IPS-15b (cell line): ENCODE data around the gene C6orf47.
"Not testable (repeated sequence)": the region's sequence is repeated elsewhere in the genome, so short reads cannot be mapped to it uniquely, and the experiment has no call there.

Experiments
- H3K27me3 ChIP-seq: one replicate; pipeline ENCODE4 v1.6.1; 2013; ENCODE audit warnings: low read length; ENCODE audit not compliant: control insufficient read depth, insufficient read depth
- H3K36me3 ChIP-seq: one replicate; pipeline ENCODE4 v1.6.1; 2013; ENCODE audit warnings: low read length; ENCODE audit not compliant: control insufficient read depth, insufficient read depth
- H3K4me1 ChIP-seq: one replicate; pipeline ENCODE4 v1.6.1; 2013; ENCODE audit warnings: mild to moderate bottlenecking, low read length; ENCODE audit not compliant: control insufficient read depth, insufficient read depth
- H3K4me3 ChIP-seq: one replicate; pipeline ENCODE4 v1.5.1; 2013; ENCODE audit warnings: low read depth, low read length
- H3K9ac ChIP-seq: one replicate; pipeline ENCODE4 v1.6.1; 2013; ENCODE audit warnings: low read depth, mild to moderate bottlenecking, low read length
- H3K9me3 ChIP-seq: one replicate; pipeline ENCODE4 v1.6.1; 2013; ENCODE audit warnings: mild to moderate bottlenecking, low read length; ENCODE audit not compliant: control insufficient read depth, insufficient read depth

C6orf47 gene, protein sequence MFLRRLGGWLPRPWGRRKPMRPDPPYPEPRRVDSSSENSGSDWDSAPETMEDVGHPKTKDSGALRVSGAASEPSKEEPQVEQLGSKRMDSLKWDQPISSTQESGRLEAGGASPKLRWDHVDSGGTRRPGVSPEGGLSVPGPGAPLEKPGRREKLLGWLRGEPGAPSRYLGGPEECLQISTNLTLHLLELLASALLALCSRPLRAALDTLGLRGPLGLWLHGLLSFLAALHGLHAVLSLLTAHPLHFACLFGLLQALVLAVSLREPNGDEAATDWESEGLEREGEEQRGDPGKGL

DNA sequence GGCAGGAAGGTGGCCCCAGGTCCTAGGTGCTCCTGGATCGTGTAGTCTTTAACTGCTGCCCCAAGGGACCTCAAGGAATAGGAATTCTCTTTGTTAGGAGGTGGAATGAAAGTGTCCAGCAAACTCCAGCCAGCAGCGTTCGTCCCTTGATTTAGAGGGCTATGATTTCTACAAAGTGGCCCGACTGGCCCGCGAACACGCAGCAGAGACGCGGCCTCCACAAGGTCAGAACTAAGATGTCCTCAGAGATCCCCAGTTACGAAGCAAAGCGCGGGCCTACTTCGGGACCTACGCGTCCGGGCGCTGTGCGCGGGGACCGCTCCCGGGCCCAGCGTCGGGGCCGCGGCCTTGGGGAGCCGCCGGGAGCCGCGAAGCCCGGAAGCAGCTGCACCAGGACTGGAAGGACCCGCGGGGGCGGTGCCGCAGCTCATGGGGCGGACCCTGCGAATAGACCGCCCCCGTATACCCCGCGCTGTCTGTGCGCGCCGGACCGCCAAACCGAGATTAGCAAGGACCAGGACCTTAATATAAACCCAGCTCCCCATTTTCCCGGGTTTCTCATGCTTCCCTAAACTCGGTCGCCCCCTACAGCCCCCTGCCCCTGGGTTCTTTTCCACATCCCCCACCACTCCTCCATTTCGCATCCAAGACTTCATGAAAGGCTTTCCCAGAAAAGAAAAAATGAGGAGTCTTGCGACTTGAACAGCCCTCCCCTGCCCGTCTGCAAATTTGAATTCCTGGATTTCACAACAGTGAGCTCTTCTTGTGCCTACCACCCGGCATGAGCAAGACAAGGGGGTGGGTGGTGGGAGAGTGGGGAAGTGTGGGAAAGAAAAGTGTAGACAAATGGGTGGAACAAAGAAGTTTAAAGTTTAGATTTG, at the start of gene C6orf47:
TSS of gene C6orf47 (minus strand) at position 398 of the 881 bp plus-strand sequence. CDS start 831 bp downstream, outside the sequence.
- Histone ChIP-seq H3K9ac (peak within 1 kb of the TSS; percentile 96), H3K9me3 (no peaks in the 10 kb centered on the region), H3K4me1 (peaks cover 3% of the 10 kb centered on the region), H3K36me3 (peaks cover 18% of the 10 kb centered on the region), H3K27me3 (no peaks in the 10 kb centered on the region), H3K4me3 (peak within 1 kb of the TSS; percentile 92)

DNA sequence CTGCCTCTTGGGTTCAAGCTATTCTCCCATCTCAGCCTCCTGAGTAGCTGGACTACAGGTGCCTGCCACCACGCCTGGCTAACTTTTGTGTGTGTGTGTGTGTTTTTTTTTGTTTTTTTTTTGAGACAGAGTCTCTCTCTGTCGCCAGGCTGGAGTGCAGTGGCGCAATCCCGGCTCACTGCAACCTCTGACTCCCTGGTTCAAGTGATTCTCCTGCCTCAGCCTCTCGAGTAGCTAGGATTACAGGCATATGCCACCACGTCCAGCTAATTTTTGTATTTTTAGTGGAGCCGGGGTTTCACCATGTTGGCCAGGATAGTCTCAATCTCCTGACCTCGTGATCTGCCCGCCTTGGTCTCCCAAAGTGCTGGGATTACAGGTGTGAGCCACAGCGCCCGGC, 48.6 kb upstream of the C6orf47 start:
- H3K27me3 ChIP-seq, H3K4me3 ChIP-seq, H3K9ac ChIP-seq, H3K36me3 ChIP-seq, H3K9me3 ChIP-seq, H3K4me1 ChIP-seq: not testable (repeated sequence)

DNA sequence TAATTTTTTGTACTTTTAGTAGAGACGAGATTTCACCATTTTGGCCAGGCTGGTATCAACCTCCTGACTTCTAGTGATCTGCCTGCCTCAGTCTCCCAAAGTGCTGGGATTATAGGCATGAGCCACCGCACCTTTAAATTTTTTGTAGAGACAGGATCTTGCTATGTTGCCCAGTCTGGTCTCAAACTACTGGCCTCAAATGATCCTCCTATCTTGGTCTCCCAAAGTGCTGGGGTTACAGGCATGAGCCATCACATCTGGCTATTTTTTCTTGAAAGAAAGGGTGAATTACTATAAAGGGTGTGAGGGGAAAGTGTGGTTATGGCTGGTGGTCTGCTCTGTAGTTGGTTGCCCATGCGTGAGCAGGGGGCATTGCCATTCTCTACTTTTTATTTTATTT, 47.6 kb upstream of the C6orf47 start:
- Histone ChIP-seq H3K4me1 (no peaks in the 10 kb centered on the region), H3K36me3 (no peaks in the 10 kb centered on the region), H3K9me3 (no peaks in the 10 kb centered on the region), H3K9ac (no peak overlapping the region), H3K4me3 (no peak overlapping the region), H3K27me3 (no peaks in the 10 kb centered on the region)

DNA sequence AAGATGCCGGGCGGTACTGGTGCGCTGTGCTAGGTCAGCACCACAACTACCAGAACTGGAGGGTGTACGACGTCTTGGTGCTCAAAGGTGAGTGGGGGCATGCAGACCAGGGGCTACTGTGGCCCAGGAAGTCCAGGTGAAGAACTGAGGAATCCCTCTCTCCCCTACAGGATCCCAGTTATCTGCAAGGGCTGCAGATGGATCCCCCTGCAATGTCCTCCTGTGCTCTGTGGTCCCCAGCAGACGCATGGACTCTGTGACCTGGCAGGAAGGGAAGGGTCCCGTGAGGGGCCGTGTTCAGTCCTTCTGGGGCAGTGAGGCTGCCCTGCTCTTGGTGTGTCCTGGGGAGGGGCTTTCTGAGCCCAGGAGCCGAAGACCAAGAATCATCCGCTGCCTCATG, 47.1 kb upstream of the C6orf47 start:
- no peak overlapping the region for H3K4me3 ChIP-seq
- H3K27me3 ChIP-seq = no peaks in the 10 kb centered on the region
- H3K4me1 ChIP-seq = no peaks in the 10 kb centered on the region
- H3K9me3 ChIP-seq = no peaks in the 10 kb centered on the region
- H3K36me3 ChIP-seq = no peaks in the 10 kb centered on the region
- no peak overlapping the region for H3K9ac ChIP-seq

DNA sequence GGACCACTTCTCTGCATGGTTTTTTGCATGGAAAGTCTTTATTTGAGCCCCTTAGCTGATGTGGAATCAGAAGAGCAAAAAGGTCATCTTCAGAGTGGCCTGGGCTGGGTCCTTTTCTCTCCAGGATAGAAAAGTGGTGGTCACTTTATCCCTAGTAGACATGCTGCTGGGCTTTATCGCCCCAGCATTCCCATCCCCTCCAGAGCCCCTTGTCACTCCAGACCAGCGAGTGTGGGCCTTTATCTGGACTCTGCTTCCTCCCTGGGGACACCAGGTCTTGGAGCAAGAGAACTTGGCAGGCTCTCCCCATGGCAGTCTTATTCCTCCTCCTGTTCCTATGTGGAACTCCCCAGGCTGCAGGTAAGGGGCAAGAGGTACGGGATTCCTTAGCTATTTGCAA, 46.0 kb upstream of the C6orf47 start, which contains the start of gene LY6G6F:
TSS of gene LY6G6F (plus strand) at position 268 of the 400 bp plus-strand sequence. CDS start at position 309, 41 bp downstream.
- H3K4me3 ChIP-seq = no peak within 1 kb of the TSS
- H3K27me3 ChIP-seq = no peaks in the 10 kb centered on the region
- H3K36me3 ChIP-seq = peaks cover 3% of the 10 kb centered on the region
- H3K4me1 ChIP-seq = peaks cover 2% of the 10 kb centered on the region
- no peak within 1 kb of the TSS for H3K9ac ChIP-seq
- H3K9me3 ChIP-seq = no peaks in the 10 kb centered on the region

DNA sequence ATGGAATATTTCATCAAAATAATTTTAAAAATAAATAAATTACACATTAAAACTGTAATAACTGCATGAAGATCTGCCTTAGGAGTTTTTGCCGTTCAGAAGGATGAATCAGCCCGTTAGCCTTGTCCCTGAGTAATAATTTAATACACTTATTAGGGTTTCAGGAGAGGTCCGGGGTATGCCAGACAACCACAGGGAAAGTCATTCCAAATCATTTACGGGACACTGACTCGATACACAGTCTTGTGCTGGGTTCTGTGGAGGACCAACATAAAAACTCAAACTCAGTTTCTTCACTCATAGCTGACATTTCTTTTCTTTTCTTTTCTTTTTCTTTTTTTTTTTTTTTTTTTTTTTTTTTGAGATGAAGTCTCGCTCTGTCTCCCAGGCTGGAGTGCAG, 45.4 kb upstream of the C6orf47 start:
- no peaks in the 10 kb centered on the region for H3K27me3 ChIP-seq

DNA sequence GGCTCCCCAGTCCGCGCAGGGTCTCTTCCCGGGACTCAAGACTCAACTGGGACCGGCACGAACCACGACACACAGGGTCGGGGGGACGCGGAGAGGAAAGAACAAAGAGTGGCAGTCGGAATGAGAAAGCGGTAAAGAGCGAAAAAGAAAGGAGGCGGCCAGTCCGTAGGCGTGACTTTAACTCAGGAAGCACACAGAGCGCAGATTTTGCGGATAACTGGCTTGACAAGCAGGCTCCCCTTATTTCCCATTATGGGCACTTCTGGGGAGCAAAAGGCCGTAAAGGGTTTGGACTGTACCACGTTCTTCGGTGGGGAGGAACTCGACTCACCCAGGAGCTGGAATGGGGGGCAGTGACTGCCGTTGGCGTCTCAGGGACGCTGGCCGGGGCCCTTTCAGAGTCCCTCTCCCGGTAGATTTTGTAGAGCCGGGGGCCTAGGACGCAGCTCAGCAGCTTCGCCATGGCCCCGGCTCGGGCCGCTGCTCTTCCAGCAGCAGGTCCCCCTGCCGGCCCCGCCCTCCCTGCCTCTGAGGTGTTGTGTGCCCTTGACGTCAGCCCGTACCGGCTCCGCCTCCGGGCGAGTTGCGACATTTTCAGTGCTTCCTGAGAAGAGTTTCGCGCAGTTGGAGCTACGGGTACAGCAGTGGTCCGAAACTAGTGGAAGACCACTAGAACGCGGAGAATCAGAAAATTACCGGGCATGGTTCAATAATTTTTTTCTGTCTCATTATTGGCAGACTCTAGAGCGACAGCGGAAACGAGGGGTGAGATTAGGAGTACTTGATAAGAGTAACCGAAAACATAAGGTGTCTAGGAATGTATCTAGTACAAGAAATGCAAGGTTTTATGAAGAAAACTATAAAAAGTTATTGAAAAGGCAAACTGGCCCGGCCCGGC, 42.5 kb upstream of the C6orf47 start, which contains the start of gene ABHD16A:
TSS of gene ABHD16A (minus strand) at position 506 of the 898 bp plus-strand sequence. CDS start at position 463, 43 bp downstream.
- no peaks in the 10 kb centered on the region for H3K27me3 ChIP-seq
- H3K9me3 ChIP-seq = no peaks in the 10 kb centered on the region
- peaks cover 7% of the 10 kb centered on the region for H3K36me3 ChIP-seq
- peak within 1 kb of the TSS; percentile 95 for H3K4me3 ChIP-seq
- peak within 1 kb of the TSS; percentile 90 for H3K9ac ChIP-seq
- peaks cover 2% of the 10 kb centered on the region for H3K4me1 ChIP-seq

More for the DNA sequence above, 45.4 kb upstream of the C6orf47 start:
- no peak overlapping the region for H3K4me3 ChIP-seq
- H3K9ac ChIP-seq = no peak overlapping the region
- peaks cover 3% of the 10 kb centered on the region for H3K36me3 ChIP-seq
- peaks cover 2% of the 10 kb centered on the region for H3K4me1 ChIP-seq
- H3K9me3 ChIP-seq = no peaks in the 10 kb centered on the region

DNA sequence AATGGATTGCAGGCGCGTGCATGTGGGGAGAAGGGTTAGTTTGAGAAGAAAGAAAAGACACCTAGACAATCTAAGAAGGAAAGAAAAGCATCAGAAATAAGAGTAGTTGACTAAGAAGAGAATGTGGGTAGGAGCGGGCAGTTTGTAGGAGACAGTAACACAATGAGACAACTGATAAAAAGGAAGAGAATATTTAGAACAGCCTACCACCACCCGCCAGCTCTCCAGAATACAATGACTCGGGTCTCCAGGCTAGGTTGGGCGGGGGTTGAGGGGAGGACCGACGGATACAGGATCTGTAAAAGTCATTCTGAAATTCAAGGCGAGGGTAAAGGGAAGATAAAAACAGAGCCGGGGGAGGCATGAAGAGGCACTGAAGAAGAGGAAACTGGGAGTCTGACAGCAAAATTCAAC, 41.8 kb upstream of the C6orf47 start:
- H3K9me3 ChIP-seq = no peaks in the 10 kb centered on the region
- H3K27me3 ChIP-seq = no peaks in the 10 kb centered on the region
- peaks cover 7% of the 10 kb centered on the region for H3K36me3 ChIP-seq
- peak overlapping the region; percentile 95 for H3K4me3 ChIP-seq
- H3K4me1 ChIP-seq = peaks cover 2% of the 10 kb centered on the region
- H3K9ac ChIP-seq = peak overlapping the region; percentile 90

DNA sequence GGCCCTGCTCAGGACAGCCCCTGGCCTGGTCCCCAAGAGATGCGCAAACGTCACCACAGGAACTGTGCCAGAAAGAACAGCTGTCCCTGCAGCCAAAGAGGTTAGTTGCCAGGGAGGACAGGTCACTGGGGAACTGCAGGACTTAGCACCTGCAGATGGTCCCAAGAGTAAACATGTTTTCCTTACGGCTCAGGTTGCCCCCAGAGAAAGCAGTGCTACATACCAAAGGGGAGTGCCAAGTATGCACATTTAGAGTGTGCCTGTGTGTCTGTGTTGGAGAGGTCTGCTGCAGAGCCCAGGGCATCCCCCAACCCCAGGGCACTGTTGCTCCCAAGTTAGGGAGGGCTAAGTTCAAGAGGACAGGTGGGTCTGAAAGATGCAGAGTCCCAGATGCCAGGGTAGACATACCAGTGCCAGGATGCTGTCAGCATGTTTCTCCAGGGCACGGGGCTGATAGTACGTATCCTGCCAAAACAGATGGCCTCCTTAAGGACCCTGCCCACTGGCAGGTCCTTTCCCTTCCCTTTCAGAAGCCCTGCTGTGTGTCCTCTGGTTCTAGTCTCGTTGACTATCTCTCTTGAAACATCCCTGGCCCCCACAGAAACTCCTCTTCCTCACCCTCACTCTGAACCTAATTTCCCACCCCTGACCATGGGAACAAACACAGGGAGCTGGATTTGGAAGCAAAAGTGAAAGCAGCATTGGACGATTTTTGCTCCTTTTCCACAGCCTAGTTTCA, 41.3 kb upstream of the C6orf47 start:
- H3K9me3 ChIP-seq = no peaks in the 10 kb centered on the region

DNA sequence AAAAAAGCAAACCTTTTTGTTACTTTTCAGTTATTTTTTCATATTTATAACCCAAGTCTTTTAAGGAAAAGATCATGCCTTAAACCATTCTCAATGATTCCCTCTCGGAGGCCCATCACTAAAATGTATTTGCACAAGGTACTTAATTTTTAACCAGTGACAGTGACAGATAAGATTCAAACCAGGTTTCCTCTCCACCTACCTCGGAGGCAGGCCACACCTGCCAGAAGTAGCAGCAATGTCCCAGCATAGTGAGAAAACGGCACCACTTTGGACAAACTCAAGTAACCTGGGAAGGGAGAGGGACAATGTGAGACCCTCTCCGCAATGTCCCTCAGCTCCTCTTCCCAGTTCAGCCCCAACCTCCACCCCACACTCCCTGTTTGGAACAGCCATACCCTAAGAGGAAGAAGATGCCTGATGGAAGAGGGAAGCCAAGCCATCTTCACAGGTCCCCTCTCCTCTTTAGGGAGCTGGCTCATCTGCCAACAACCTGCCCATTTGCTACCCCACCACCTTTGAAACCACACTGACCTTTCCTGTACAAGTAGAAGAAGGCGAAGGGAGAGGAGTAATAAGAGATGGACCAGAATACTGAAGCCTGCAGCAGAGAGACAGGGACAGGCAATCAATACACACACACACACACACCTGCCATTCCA, 40.3 kb upstream of the C6orf47 start:
- Histone ChIP-seq H3K4me3 (no peak overlapping the region), H3K4me1 (peaks cover 2% of the 10 kb centered on the region), H3K27me3 (no peaks in the 10 kb centered on the region), H3K36me3 (peaks cover 12% of the 10 kb centered on the region), H3K9ac (no peak overlapping the region), H3K9me3 (no peaks in the 10 kb centered on the region)

More for the DNA sequence above, 41.3 kb upstream of the C6orf47 start:
- Histone ChIP-seq H3K9ac (peak overlapping the region; percentile 90), H3K36me3 (peaks cover 9% of the 10 kb centered on the region), H3K4me1 (peaks cover 2% of the 10 kb centered on the region), H3K4me3 (peak overlapping the region; percentile 95), H3K27me3 (no peaks in the 10 kb centered on the region)
